MM.1S (cell line): Measurements from ENCODE around the gene TBC1D8.

Experiments used
- CTCF ChIP-seq: fragments of 300-600 bp; sonication (generic); IDR thresholded peaks from 2 replicates; pipeline ENCODE4 v1.5.1; 2016; ENCODE audit warnings: antibody characterized with exemption, low read length, mixed read lengths
- EZH2 ChIP-seq: fragments of 300-600 bp; sonication (generic); optimal IDR thresholded peaks from 2 replicates; pipeline ENCODE3; 2017; ENCODE audit warnings: low read depth, mild to moderate bottlenecking, antibody characterized with exemption, low read length, mixed read lengths
- EZH2phosphoT487 ChIP-seq: fragments of 300-600 bp; sonication (generic); IDR thresholded peaks from 2 replicates; pipeline ENCODE4 v1.6.1; 2018; ENCODE audit warnings: antibody characterized with exemption, low read length

GRCh38 chr2:101121174-101121573, 30.0 kb downstream of the TBC1D8 start:
- TF ChIP-seq CTCF (no peak), EZH2 (no peak), EZH2phosphoT487 (no peak)
